Heart left ventricle (tissue), 16 donors: ENCODE data around the gene ENPP6. TPM values are rescaled to one million over a fixed set of nuclear protein-coding genes. Genes with fewer than 3 reads are reported as not detected.

ENCODE experiments used
- ATAC-seq, 4 donors: fragments of 200-7000 bp; cut with Tn5 transposase; one replicate each; pipeline ENCODE4 v1.9.1; 2020 to 2022; ENCODE audit warnings: moderate library complexity in 4 of 4, mild to moderate bottlenecking in 3 of 4, moderate number of reproducible peaks in 1 of 4
- DNase-seq, 5 donors: peaks; one replicate each; pipeline ENCODE4 v3.0.0-alpha.2; 2020
- H3K27ac ChIP-seq, 12 donors: fragments of 200-600 bp; sonication (generic) in 4 of 12; one replicate each; pipeline versions ENCODE4 v1.5.0 to v1.8.0; 2016 to 2022; ENCODE audit warnings: mild to moderate bottlenecking in 2 of 12
- H3K27me3 ChIP-seq, 9 donors: fragments of 200-600 bp; sonication (generic) in 2 of 9; one replicate each; pipeline versions ENCODE4 v1.5.1 to v1.8.0; 2016 to 2022; ENCODE audit warnings: mild to moderate bottlenecking in 3 of 9
- H3K36me3 ChIP-seq, 9 donors: fragments of 200-600 bp; sonication (generic) in 2 of 9; one replicate each; pipeline versions ENCODE4 v1.5.0 to v1.8.0; 2018 to 2022; ENCODE audit warnings: mild to moderate bottlenecking in 2 of 9
- H3K4me1 ChIP-seq, 12 donors: fragments of 200-600 bp; sonication (generic) in 4 of 12; one replicate each; pipeline versions ENCODE4 v1.5.0 to v1.8.0; 2016 to 2022; ENCODE audit warnings: mild to moderate bottlenecking in 3 of 12
- H3K4me3 ChIP-seq, 12 donors: fragments of 200-600 bp; sonication (generic) in 4 of 12; one replicate each; pipeline versions ENCODE4 v1.5.0 to v1.8.0; 2017 to 2022; ENCODE audit warnings: mild to moderate bottlenecking in 9 of 12, moderate library complexity in 4 of 12
- H3K9me3 ChIP-seq, 12 donors: fragments of 200-600 bp; sonication (generic) in 4 of 12; one replicate each; pipeline versions ENCODE4 v1.5.0 to v1.8.0; 2016 to 2022; ENCODE audit warnings: mild to moderate bottlenecking in 1 of 12
- CTCF ChIP-seq, 12 donors: fragments of 200-600 bp; sonication (generic) in 4 of 12; IDR thresholded peaks; one replicate each; pipeline versions ENCODE4 v1.5.0 to v1.8.0; 2018 to 2022; ENCODE audit warnings: antibody characterized with exemption in 12 of 12, mild to moderate bottlenecking in 5 of 12
- POLR2A ChIP-seq, 2 donors: fragments of 450-650 bp; IDR thresholded peaks; one replicate each; pipeline ENCODE4 v1.6.1; 2017; ENCODE audit warnings: antibody characterized with exemption in 2 of 2, mild to moderate bottlenecking in 2 of 2, moderate library complexity in 2 of 2
- WGBS, 4 donors: extraction: QIAGEN DNeasy Blood & Tissue Kit in 2 of 4; methylation state at CpG; one replicate each; pipeline versions ENCODE4 v1.1.5 to v1.1.7; 2013 to 2018; 5-methylcytosine and 5-hydroxymethylcytosine counted together
- intact Hi-C, 10 donors: fragments of 100-400 bp; cut with DNase I; formaldehyde crosslinking; loops; one replicate each; pipeline versions ENCODE4 v1.11.1 to v1.14.2; 2022
- polyA plus RNA-seq, 2 donors: library from polyadenylated mRNA; stranded (reverse); fragments of 200-250 nt; gene quantifications; one replicate each; pipeline ENCODE4 v1.2.3, GENCODE V29; 2013
- total RNA-seq, 9 donors: library from RNA; depleted of rRNA in 2 of 9; stranded (reverse); fragments of >200 nt in 2 of 9; fragmentation: NEBNext Ultra II Directional in 3 of 9; extraction: Animal tissue kit (Norgen Biotek cat#: 25700) in 3 of 9; gene quantifications; one replicate each; pipeline versions ENCODE4 v1.1.0 to v1.2.4, GENCODE V29; 2016 to 2023
- donor health status: ischemic (EF 13 %, LVEDD 7.1; RV severe dilation, severe dysfunction).
- donor health status: healthy with polysubstance abuse.
- donor health status: DM: no; HTN: yes; CAD: no.
- donor health status: DM: no; HTN: no; CAD: no.
- donor health status: ischemic (EF 25% LVEDD 6.9; RV normal size, moderate dysfunction).
- donor health status: ischemic (EF 25% LVEDD 5.7; RV mildly dilated, moderate dysfunction).
- donor health status: healthy.
- donor health status: DM: yes; HTN: yes; CAD: no.
- donor health status: ischemic (EF 35%, LVEDD 5.7; RV mildly dilated, moderate dysfunction).
- donor health status: nonischemic (EF 11% LVEDD 7.7; RV severe dilation, severe dysfunction).
- donor health status: DM: yes; HTN: yes; CAD: no.
- donor health status: PGD.
- donor health status: ischemic (EF 29% LVEDD 5.4; RV normal size, mild dysfunction).
- donor health status: nonischemic (EF 23%, LVEDD 6.1; RV moderate dilation, normal function).

Gene ENPP6
- total and polyA plus RNA-seq, 11 donors = 0.03 to 0.35 (median 0.19) TPM; not detected in 2

GRCh38 chr4:184253072-184253420 is 35.4 kb upstream of the ENPP6 start:
- intact Hi-C loops = no loop called here
- H3K27ac ChIP-seq = no peak overlapping the region
- DNase-seq (no peak), ATAC-seq (no peak)
- H3K4me3 ChIP-seq = no peak overlapping the region
- H3K9me3 ChIP-seq = no peaks in the 10 kb centered on the region
- H3K4me1 ChIP-seq = peaks cover 0 to 8% (median 0%) of the 10 kb centered on the region in 12 donors
- TF ChIP-seq POLR2A (IDR thresholded peaks at IDR 0.05) = no peak
- TF ChIP-seq CTCF (IDR thresholded peaks at IDR 0.05) = no peak
- no peaks in the 10 kb centered on the region for H3K27me3 ChIP-seq
- 98 to 100% (median 99%) methylated on average over 2 to 24 of the region's 24 CpGs for WGBS, 4 donors
- H3K36me3 ChIP-seq = no peaks in the 10 kb centered on the region

GRCh38 chr4:184252136-184253071 is 34.7 kb upstream of the ENPP6 start:
- Histone ChIP-seq H3K27me3 (no peaks in the 10 kb centered on the region), H3K27ac (no peak overlapping the region), H3K4me1 (peaks cover 0 to 8% (median 0%) of the 10 kb centered on the region in 12 donors), H3K36me3 (no peaks in the 10 kb centered on the region), H3K4me3 (no peak overlapping the region), H3K9me3 (no peaks in the 10 kb centered on the region)
- WGBS, 4 donors = 81 to 89% (median 87%) methylated on average over 9 to 21 of the region's 21 CpGs
- ATAC-seq = no peak
- TF ChIP-seq CTCF (IDR thresholded peaks at IDR 0.05) (no peak), POLR2A (IDR thresholded peaks at IDR 0.05) (no peak)
- intact Hi-C loops = no loop called here
- no peak for DNase-seq

GRCh38 chr4:184251670-184251980 is 34.0 kb upstream of the ENPP6 start:
- ATAC-seq (no peak), DNase-seq (no peak)
- TF ChIP-seq CTCF (IDR thresholded peaks at IDR 0.05) = no peak
- Histone ChIP-seq H3K27ac (no peak overlapping the region), H3K4me1 (peaks cover 0 to 8% (median 0%) of the 10 kb centered on the region in 12 donors), H3K27me3 (no peaks in the 10 kb centered on the region), H3K4me3 (no peak overlapping the region), H3K36me3 (no peaks in the 10 kb centered on the region), H3K9me3 (no peaks in the 10 kb centered on the region)
- 88 to 91% (median 88%) methylated on average over 3 of the region's 3 CpGs for WGBS, 4 donors
- intact Hi-C loops = no loop called here

GRCh38 chr4:184250795-184251669 is 33.4 kb upstream of the ENPP6 start:
- H3K27me3 ChIP-seq = no peaks in the 10 kb centered on the region

More at GRCh38 chr4:184250795-184251669, 33.4 kb upstream of the ENPP6 start:
- DNase-seq (no peak), ATAC-seq (peak in 3 of 4 donors; percentile 31 to 47 (median 31))
- Histone ChIP-seq H3K27ac (no peak overlapping the region), H3K9me3 (no peaks in the 10 kb centered on the region), H3K36me3 (no peaks in the 10 kb centered on the region), H3K4me3 (no peak overlapping the region), H3K4me1 (peaks cover 0 to 8% (median 0%) of the 10 kb centered on the region in 12 donors)
- 73 to 76% (median 74%) methylated on average over 23 of the region's 23 CpGs for WGBS, 4 donors
- TF ChIP-seq CTCF (IDR thresholded peaks at IDR 0.05) (peak; percentile 43 to 70 (median 57)), POLR2A (IDR thresholded peaks at IDR 0.05) (no peak)
- intact Hi-C loops = no loop called here
